Left forelimb (tissue), 1 donor: Measurements from ENCODE around the gene PRKAG2.
"Not testable (repeated sequence)": the region's sequence is repeated elsewhere in the genome, so short reads cannot be mapped to it uniquely, and the experiment has no call there.

Experiments
- DNase-seq: peaks from one replicate; pipeline ENCODE4 v3.0.0-alpha.2; 2018; ENCODE audit warnings: low spot score

The PRKAG2 gene

GRCh38 chr7:151834271-151835035 is 42.5 kb downstream of the PRKAG2 start:
- DNase-seq = no peak

DNA sequence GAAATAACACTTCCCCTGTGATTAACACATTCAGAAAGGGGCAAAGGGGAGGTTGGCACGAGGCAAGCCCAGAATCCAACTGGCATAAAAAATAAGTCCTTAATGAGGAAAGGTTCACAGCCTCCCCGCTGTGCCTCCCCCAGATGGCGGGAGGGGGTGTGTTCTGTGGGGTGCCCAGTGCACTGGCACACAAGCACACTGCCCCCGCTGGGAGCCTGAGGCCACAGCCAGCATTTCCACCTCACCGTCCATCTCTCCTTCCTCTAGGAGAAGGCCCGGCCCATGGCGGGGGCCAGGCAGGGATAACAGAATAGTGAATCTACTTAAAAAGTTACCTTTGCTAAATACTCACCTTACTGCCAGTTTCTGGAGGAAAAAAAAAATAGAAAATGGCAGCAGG is 43.2 kb downstream of the PRKAG2 start:
- no peak for DNase-seq

DNA sequence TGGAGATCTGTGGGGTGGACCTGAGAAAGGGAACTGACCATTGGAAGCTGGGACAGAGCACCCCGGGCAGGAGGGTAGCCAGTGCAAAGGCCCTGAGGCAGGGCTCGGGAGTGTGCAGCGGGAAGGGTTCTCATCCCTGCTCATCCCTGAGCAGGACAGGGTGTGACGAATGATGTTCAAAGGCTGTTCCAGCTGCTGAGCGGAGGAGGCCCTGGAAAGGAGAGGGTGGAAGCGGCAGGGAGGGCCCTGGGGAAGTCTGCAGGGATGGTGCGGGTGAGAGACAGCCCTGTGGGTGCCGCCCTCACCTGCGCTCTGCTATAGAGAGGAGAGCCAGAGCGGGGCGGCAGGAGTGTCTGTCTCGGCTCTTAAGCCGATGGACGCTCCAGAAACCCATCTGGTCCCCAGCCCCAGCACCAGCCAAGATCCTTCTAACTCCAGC is 43.7 kb downstream of the PRKAG2 start:
- no peak for DNase-seq

GRCh38 chr7:151832656-151833055 is 44.3 kb downstream of the PRKAG2 start:
- DNase-seq = no peak

DNA sequence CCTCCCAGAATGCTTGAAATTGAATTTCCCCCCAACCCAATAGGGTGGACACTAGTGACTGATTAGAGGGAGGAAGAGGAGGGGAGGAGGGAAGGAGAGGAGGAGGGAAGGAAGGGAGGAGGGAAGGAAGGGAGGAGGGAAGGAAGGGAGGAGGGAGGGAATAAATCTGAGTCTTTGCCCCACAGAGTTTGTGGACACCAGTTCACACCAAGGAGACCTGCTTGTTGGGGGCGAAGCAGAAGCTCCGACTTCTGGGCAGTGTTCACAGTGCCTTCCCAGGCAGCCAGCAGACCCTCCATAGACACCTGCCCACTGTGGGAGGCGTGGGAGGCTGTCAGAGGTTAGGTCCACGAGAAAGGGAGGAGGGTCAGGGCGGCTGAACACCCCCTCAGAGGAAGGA is 44.8 kb downstream of the PRKAG2 start:
- no peak for DNase-seq

DNA sequence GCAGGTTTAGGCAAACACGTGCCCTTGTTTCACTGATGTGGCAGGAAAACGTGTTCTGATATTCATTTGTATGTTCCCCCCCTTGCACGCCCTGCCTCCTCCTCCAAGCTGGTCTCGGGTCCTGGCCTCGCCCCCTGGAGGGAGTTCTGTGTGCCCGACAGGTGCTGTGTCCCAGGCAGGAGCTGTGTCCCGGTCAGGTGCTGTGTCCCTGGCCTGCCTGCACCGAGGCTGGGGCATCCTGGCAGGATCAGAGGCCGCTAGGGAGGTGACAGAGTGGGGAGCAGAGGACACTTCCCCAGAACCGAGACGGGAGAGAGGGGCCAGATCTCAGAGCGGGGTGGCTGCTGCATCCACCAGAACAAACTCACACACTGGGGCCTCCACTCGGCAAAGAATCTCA is 45.3 kb downstream of the PRKAG2 start:
- DNase-seq = no peak

DNA sequence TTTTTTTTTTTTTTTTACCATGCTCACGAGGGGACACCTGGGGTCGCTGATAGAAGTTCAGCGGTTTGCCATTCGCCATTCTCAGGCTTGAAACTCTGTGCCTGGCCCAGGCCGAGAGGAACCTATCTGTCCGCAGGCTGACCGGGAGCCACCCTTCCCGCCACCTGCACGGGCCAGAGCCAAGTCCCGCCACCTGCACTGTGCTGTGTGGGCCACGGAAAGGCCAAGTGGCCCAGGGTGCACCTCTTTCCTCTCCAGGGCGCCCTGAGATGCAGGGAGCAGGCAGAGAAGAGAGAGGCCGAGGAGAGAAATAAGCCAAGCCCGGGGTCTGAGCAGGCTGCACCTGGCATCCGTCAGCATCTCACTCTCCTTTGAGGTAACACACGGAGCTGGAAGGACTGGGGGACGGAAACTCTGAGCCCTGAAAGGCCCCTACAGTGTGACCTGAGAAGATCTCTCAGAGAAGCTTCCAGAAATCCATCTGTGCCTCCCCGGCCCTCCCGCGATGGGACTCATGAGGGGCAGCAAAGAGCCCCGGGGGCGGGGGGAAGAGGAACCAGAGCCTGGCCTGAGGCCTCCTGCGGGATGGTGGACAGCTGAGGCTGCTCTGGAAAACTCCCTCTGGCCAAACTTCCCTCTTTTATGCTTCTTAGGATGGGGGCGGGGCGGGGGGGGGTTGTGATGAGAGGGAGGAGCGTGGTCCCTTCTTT is 46.6 kb downstream of the PRKAG2 start:
- DNase-seq = no peak

DNA sequence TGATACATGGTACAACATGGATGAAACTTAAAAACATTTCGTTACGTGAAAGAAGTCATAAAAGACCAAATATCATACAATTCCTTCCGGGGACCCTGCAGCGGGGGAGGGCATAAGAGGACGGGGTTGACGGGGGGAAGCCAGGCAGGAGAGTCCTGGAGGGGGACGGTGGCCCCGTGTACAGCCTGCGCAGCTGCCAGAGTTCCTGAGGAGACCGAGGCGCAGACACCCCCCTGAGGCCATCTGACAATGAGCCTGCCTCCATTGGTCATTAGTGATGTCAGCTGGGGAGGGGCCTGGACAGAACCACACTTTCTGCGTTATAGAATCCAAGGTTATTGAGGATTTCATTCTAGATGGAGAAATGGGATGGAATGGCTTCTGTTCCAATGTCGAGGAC is 47.2 kb downstream of the PRKAG2 start:
- no peak for DNase-seq

DNA sequence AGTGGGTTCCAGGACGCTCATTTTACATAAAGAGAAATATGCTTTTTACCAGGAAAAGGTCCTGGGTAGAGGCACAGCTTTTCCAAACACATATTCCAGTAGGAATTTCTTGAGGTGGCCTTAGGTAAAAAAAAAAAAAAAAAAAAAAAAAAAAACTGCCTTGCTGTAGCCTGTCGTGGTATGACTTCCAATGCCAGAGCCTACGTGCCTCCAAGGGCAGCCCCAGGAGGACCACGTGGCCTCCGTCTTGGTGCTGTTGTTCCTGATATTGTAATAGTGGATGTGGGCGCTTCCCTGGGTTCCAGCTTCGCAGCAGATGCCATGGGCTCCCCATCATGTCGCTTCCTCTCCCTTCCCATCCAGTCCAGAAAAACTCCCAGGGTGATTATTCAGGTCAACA is 49.3 kb downstream of the PRKAG2 start:
- no peak for DNase-seq

DNA sequence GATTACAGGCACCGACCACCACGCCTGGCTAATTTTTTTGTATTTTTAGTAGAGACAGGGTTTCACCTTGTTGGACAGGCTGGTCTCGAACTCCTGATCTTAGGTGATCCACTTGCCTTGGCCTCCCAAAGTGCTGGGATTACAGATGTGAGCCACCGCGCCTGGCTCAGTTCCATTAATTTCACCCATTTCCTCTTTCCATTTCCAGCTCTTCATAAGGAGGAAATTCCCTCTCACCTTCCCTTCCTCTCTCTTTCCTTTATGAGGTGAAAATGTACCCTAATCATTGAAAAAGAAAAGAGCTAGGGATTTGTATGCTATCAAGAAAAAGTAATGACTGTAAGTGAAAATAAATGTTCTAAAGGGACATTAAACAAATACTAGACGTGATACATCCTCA is 50.6 kb downstream of the PRKAG2 start:
- DNase-seq = not testable (repeated sequence)

- DNase-seq = no peak
Observed at GRCh38 chr7:151825721-151826120, 51.2 kb downstream of the PRKAG2 start.

- no peak for DNase-seq
Observed at GRCh38 chr7:151824373-151824933, 52.5 kb downstream of the PRKAG2 start.

- no peak for DNase-seq
Observed at GRCh38 chr7:151823566-151824372, 53.1 kb downstream of the PRKAG2 start.

DNA sequence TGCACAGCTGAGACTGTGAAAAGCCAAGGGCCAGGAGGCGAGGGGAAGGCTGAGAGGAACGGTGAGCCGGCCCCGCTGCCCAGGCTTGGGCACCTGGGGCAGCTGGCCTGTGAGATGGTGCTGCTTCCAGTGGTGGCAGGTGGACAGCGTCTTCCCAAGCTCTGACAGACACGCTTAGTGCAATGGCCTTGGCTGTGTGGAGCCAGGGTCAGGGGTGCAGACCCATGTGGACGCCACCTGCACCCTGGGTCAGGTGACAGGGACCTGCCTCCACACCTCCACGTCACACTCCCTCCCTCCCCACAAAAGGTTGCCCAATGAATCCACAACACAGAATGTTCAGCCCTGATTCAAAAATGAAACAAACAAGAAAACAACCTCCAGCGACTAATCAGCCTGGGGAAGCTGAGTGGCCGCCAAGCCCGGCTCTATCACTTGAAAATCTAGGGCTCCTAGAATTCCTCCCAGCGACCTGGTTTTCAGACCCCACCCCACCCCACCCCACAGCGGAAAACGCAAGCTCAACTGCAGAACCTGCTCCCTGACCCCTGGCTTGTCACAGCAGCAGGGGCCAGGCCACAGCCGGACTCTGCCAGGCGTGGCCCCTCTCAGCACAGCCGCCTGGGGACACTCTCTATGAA is 54.3 kb downstream of the PRKAG2 start:
- no peak for DNase-seq

DNA sequence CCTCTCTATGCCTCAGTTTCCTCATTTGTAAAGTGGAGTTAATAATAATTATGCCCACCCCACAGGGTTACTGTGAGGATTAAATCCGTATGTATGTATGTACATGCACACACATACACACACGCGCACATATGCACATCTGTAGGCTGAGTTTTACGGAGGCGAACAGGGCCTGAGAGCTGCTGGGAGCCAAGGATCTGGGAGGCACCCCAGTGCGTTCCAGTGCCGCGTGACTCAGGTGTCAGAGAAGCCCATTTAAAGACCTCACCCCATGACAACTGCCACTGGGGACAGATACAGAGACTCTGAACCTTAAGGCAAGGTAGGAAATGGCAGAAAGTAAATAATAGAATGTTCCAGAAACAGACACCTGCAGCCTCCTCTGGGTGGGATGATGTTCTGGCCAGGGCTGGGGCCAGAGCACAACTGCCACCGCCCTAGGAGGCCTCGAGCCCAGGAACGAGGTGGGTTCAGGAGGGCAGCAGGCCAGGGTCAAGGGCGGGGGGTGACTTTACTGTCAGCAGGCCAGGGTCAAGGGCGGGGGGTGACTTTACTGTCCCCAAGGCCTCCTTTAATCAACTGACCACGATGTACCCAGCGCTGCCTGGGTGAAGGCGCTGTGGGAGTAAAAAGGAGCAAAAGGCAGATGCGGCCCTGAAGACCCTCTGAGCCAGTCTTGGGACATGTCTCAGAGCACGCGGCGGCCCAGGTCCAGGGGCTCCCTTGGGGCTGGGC is 54.9 kb downstream of the PRKAG2 start:
- DNase-seq = no peak

DNA sequence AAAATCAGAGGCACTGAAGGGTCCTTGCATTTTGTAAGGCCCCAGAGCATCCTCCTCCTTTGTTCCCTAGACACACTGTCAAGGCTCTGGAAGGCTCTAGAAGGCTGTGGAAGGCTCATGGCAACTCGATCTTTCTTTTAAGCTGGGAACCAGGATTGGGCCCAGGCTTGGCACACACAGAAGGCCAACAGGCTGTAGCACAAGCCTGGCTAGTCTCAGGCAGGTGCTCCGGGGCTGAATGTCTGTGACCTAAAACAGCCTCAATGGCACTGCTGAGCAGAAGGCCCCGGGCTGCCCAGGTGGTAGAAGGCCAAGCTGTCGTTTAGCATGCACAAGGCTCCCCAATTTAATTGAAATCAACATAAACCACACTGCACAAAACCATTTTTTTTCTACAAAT is 55.7 kb downstream of the PRKAG2 start:
- no peak for DNase-seq

GRCh38 chr7:151820491-151821105 is 56.3 kb downstream of the PRKAG2 start:
- DNase-seq = no peak

DNA sequence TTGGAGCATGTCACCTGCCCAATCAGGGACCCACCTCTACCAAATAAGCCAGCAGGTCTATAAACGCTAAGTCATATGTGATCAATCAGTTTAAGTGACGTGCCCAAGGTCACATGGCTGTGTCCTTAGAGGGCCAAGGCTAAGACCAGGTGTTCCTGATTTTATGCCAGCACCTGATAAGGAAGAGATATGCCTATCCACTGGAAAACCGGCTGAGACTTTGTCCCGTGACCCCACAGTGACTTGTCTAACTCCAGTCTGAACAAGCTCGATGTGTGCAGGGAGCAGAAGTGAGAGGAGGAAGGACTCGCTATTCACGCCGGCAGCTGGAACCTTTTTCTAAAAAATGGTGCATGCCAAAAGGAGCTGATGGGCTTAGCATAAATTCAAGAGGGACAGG is 57.0 kb downstream of the PRKAG2 start:
- DNase-seq = no peak

DNA sequence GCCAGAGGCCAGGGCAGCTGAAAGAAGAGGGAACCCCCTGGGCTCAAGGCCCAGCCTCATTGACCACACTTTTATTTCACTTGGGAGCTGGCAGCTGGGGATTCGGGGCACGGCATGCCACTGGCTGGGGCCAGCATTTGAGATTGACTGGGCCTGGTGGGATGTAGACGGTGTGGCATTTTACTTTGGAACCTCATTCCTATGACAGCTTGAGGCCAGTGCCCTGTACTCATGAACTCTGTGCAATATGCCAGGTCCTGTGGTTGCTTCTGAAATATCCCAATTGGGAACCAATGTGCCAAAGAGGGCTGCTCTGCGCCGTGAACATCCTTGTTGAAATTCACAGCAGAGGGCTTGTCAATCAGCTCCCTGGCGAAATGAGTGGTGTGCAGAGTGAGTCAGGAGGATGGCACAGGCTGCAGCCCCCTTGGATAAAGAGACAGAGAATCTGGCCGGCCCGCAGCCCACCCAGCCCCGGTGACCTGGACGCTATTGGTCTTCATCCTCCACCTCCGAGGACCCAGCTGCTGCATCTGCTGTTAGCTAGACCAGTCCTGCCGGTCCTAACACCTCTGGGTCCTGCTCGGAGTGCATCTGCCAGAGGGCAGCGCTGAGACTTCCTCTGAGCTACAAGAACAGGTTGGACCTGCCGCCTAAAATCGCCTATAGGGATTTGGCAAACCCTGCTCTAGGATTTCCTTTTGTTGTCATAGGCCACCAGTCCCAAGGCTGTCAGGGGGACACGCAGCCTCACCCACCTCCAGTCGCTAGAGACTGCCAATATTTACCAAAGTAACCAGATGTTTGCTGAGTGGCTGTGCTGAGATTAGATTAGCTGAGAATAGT is 58.0 kb downstream of the PRKAG2 start:
- DNase-seq = no peak
